ENCODE results near the gene CCT3.
"Not testable (repeated sequence)": the region's sequence is repeated elsewhere in the genome, so short reads cannot be mapped to it uniquely, and the experiment has no call there.

Gene CCT3

GRCh38 chr1:156338180-156338976 lies at the start of gene CCT3, which contains the start of gene TSACC:
Gene CCT3, minus strand, starts transcription at chr1:156338292. Its CDS starts 108 bp downstream, at chr1:156338184.
Gene TSACC, plus strand, starts transcription at chr1:156338526. Its CDS starts 1,232 bp downstream, at chr1:156339758.
- DNase-seq = peak; percentile 98

- DNase-seq = no peak
These were observed 49.7 kb upstream of the CCT3 start for GRCh38 chr1:156387870-156388173.

- DNase-seq = no peak
These were observed 49.1 kb upstream of the CCT3 start for GRCh38 chr1:156386949-156387869.

- no peak for DNase-seq
These were observed 48.2 kb upstream of the CCT3 start for GRCh38 chr1:156386134-156386901.

- peak; percentile 69 for DNase-seq
These were observed 47.5 kb upstream of the CCT3 start for GRCh38 chr1:156385534-156386031.

GRCh38 chr1:156384658-156385057 lies 46.6 kb upstream of the CCT3 start:
- no peak for DNase-seq

DNA sequence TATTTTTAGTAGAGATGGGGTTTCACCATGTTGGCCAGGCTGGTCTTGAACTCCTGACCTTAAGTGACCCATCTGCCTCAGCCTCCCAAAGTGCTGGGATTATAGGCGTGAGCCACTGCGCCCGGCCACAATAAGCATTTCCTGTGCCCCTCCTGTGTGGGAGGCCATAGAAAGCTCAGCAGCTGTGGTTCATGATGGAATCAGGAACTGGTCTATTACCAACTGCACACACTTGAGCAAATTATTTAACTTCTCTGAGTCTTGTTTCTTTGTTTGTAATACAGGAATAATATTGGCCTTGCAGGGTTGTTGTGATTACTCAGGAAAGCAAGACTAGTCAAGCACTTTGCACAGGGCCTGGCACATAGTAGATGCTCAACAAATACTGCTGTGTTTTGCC lies 45.9 kb upstream of the CCT3 start:
- DNase-seq = no peak

DNA sequence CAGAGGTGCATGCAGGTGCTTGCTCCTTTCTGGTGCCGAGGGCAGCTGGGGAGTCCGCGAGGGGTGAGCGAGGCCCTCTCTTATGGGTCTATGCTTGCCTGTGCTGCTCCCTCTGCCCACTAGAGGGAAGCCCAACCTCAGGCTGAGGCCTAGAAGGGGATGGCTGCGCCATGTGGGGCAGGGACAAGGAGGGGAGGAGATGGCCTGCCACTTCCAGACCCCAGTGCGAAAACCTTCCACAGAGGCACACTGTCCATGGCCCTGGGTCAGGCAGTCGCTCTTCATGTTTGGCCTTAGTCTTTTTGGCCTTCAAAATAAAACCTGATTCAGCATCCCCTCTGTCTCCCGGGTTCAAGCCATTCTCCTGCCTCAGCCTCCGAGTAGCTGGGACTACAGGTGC lies 44.9 kb upstream of the CCT3 start:
- peak; percentile 55 for DNase-seq

- no peak for DNase-seq
These were observed 44.5 kb upstream of the CCT3 start for GRCh38 chr1:156382561-156382960.

- no peak for DNase-seq
These were observed 41.5 kb upstream of the CCT3 start for GRCh38 chr1:156379420-156380165.

DNA sequence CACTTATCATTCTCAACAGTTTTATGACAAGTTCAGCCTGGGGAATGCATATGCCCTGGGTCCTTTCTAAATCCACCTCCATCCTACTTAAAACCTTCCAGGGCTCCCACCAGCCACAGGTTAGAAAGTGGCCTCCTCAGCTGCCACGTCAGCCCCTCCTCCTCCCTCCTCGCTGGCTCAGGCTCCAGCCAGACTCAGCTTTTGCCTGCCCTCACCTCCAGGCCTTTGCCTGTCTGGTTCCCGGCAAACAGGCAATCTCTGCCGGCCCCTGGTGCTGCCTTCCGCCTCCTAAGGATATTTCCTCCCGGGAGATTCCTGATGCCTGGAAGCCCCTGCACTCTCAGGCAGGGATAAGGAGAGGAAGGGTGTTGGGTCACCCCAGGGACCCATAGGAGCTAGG lies 40.5 kb upstream of the CCT3 start:
- no peak for DNase-seq

DNA sequence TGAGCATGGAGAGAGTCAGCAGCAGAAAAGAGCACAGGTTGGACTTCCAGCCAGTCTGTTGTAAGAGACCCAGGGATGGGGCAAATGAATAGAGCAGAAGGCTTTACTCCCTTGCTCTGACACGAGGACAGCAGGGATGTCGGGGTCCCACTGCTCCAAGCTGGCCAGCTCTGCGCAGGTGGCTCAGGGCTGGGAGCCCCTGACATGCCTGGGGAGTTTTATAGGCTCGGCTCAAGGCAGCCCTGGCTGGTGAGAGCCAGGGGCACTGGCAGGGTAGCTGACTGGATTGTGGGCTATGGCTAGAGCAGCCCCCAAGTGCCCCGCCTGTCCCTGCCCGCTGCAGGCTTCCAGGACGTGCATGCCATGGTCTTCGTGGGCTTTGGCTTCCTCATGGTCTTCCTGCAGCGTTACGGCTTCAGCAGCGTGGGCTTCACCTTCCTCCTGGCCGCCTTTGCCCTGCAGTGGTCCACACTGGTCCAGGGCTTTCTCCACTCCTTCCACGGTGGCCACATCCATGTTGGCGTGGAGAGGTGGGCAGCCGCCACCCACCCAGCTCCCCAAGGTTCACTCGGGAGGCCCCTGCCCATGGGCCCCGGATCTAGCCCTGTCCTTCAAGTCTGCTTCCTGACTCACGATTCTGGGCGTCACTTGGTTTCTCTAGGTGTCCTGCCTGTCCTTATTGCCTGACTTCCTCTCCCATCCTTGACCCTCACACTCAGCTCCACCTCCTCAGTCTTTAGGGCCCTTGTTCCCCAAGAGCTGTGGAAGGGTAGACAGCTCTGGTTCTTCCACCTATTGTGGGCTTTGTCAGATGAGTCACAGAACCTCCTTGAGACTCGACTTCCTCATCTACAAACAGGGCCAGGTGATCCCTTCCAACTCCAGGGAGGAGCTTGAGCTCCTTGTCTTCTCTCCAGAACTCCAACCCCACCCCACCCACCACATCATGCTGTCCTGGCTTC lies 39.1 kb upstream of the CCT3 start:
- no peak for DNase-seq

DNA sequence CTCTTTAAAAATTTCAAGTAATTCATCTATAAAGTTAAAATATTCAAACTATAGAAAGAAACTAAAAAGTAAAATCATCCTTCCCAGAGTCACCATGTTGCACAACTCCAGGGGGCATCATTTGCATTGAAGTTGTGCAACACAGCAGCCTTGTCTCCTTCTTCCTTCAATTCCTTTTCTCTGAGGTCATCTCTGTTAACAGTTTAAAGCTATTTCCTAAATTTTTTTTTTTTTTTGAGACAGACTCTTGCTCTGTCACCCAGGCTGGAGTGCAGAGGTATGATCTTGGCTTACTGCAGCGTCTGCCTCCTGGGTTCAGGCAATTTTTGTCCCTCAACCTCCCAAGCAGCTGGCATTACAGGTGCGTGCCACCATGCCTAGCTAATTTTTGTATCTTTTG lies 38.1 kb upstream of the CCT3 start:
- no peak for DNase-seq

- no peak for DNase-seq
These were observed 35.5 kb upstream of the CCT3 start for GRCh38 chr1:156373546-156373945.

- no peak for DNase-seq
These were observed 34.8 kb upstream of the CCT3 start for GRCh38 chr1:156372876-156373275.

DNA sequence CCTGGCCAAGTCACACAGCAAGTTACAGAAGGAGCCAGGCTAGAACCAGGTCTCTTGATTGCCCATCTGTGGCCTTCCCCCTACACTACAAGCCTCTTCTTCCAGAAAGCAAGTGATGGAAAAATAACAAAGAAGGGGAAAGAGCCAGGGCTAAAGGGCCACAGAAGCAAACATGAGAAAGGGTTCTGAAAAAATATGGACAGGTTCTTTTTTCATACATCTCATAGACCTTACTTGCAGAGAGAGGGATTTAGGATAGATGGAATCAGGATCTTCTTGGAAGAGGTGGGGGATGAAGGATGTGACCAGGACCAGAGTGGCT lies 34.1 kb upstream of the CCT3 start:
- DNase-seq = no peak

DNA sequence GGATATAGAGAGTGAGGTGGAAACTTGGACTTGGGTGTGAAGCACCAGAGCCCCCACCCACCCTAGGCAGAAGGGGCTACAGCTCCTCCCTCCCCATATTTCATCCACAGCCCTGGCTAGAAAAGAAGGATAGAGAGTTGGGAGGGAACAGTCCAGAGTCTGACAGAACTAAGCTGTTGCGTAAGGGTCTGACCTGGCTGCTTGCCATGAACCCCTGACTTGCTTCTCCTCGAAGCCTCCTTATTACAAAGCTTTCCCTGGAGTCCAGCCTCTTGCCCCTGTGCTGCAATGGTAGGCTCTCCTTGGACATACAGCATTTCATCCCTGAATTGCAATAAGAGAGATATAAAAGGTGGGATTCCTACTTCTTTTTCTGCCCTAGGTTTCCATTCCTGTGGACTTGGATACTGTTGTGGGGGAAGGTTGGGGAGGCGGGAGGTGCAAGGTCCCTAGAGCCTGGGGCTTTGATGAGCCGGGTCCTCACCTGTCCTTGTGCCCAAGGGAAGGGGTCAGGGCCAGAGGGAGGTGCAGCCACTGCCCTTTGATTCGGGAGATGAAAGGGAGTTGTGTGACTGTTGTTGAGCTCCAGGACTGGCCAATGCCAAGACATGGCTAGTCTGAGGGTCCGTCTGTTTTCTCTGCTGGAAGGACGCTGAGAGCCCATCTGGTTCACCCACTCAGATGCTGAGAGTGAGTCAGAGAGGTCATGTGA lies 33.6 kb upstream of the CCT3 start:
- no peak for DNase-seq

GRCh38 chr1:156369685-156370286 lies 31.7 kb upstream of the CCT3 start:
- DNase-seq = not testable (repeated sequence)

GRCh38 chr1:156368889-156369684 lies 31.0 kb upstream of the CCT3 start, which contains the start of gene RHBG:
Gene RHBG, plus strand, starts transcription at chr1:156369211. Its CDS starts 39 bp downstream, at chr1:156369250.
- DNase-seq = peak; percentile 6 to 14

Data from activated CD4-positive, alpha-beta T cell treated with anti-CD3 and anti-CD28 coated beads, Interleukin-2, amount 50 U/mL, for 4 hours (primary cell).